Activated naive CD8-positive, alpha-beta T cell (primary cell): ENCODE data around the gene EXOC3L1.
A peak's percentile ranks its signal among the peaks of the same experiment; 100 is the strongest.

Experiments
- H3K27ac Mint-ChIP-seq: one replicate; pipeline ENCODE4 v1.8.0; 2021; ENCODE audit warnings: mixed read lengths
- H3K27me3 Mint-ChIP-seq: one replicate; pipeline ENCODE4 v1.8.0; 2021; ENCODE audit warnings: mixed read lengths
- H3K36me3 Mint-ChIP-seq: one replicate; pipeline ENCODE4 v1.8.0; 2021; ENCODE audit warnings: mixed read lengths
- H3K4me1 Mint-ChIP-seq: one replicate; pipeline ENCODE4 v1.8.0; 2021; ENCODE audit warnings: low read depth, mixed read lengths
- H3K4me3 Mint-ChIP-seq: one replicate; pipeline ENCODE4 v1.8.0; 2021; ENCODE audit warnings: mild to moderate bottlenecking, mixed read lengths
- H3K9me3 Mint-ChIP-seq: one replicate; pipeline ENCODE4 v1.8.0; 2021; ENCODE audit warnings: low read depth, mixed read lengths

The EXOC3L1 gene

DNA sequence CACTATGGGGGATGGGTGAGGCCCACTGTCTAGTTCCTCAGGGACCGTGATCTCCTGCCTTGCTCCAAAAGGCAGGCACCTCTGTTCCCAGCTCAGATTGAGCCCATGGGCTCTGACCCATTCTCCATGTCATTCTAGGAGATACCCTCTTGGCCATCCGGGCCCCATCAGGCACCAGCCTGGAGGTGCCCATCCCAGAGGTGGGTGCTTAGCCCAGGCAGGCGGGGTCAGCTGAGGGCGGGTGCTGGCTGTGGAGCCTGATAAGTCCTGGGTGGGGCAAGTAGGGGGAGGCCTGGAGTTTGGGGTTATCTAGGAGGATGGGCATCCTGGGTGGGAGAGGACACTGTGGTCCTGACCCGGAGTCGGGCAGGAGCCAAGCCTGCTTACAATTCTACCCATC is 4.3 kb upstream of the EXOC3L1 start:
- peaks cover 34% of the 10 kb centered on the region for H3K4me1 Mint-ChIP-seq
- no peaks in the 10 kb centered on the region for H3K9me3 Mint-ChIP-seq
- H3K27ac Mint-ChIP-seq = no peak overlapping the region
- no peaks in the 10 kb centered on the region for H3K27me3 Mint-ChIP-seq
- H3K36me3 Mint-ChIP-seq = no peaks in the 10 kb centered on the region
- peak overlapping the region; percentile 94 for H3K4me3 Mint-ChIP-seq

GRCh38 chr16:67193536-67193935 is 3.6 kb upstream of the EXOC3L1 start:
- Mint-ChIP-seq H3K9me3 (no peaks in the 10 kb centered on the region), H3K36me3 (no peaks in the 10 kb centered on the region), H3K27ac (peak overlapping the region; percentile 61), H3K4me3 (peak overlapping the region; percentile 94), H3K27me3 (no peaks in the 10 kb centered on the region), H3K4me1 (peaks cover 34% of the 10 kb centered on the region)

GRCh38 chr16:67192781-67193361 is 2.9 kb upstream of the EXOC3L1 start:
- Mint-ChIP-seq H3K27me3 (peaks cover 1% of the 10 kb centered on the region), H3K4me1 (peaks cover 34% of the 10 kb centered on the region), H3K36me3 (no peaks in the 10 kb centered on the region), H3K27ac (peak overlapping the region; percentile 72), H3K9me3 (no peaks in the 10 kb centered on the region), H3K4me3 (peak overlapping the region; percentile 94)

DNA sequence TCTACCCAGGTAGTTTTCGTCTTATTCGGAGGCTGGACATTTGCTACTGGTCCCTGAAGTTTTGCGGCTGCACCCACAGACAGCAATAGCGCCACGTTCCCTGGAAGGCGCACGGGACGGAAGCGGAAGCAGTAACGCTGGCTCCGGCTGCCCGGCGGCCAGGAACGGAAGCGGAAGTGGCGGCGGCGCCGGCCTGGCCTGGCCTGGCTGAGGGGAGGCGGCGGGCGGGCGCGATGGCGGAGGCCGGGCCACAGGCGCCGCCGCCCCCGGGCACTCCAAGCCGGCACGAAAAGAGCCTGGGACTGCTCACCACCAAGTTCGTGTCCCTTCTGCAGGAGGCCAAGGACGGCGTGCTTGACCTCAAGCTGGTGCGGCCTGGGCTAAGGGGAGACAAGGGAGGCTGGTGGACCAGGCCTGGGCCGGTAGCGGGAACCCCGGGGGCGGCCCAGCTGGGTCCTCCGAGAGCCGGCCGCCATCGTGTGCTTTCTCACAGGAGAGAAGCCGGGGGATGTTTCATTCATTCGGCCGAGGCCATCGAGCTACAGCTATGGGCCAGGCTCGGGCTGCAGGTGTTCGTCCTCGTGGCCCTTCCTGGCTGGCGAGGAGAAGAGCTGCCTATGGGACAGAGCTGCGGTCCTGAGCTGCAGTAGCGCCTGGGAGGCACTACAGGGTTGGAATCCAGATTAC is 2.2 kb upstream of the EXOC3L1 start, which contains the start of gene E2F4:
Gene E2F4, plus strand, starts transcription at position 161 of the 687 bp plus-strand sequence. Its CDS starts 73 bp downstream, at position 234.
- no peaks in the 10 kb centered on the region for H3K36me3 Mint-ChIP-seq
- peaks cover 1% of the 10 kb centered on the region for H3K27me3 Mint-ChIP-seq
- H3K4me1 Mint-ChIP-seq = peaks cover 34% of the 10 kb centered on the region
- peak within 1 kb of the TSS; percentile 94 for H3K4me3 Mint-ChIP-seq
- no peaks in the 10 kb centered on the region for H3K9me3 Mint-ChIP-seq
- peak within 1 kb of the TSS; percentile 72 for H3K27ac Mint-ChIP-seq

DNA sequence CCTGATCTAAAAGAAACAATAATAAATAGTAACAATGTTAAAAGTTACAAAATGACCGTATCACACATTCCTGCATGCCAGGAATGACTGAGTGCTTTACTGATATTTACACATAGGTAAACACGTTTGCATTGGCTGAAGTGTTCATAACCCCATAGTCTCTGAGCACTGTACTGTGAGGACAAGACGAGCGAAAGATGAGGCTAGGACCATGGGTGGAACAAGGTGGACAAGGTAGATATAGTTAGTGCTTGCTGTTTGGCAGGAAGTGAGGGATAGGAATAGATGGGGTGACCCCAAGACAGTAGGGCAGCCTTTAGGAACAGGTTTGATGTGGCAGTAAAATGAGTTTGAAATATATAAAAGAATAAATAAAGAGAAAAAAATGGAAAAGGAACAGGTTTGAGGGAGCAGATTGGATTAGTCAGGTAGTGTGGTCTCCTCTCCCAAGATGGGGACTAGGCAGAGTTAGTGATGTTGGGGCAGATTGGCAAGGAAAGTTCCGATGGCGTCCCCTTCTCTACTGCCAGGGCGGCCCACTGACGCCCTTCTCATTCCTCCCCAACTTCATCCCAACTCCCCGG is 1.6 kb upstream of the EXOC3L1 start:
- no peaks in the 10 kb centered on the region for H3K9me3 Mint-ChIP-seq
- H3K4me3 Mint-ChIP-seq = peak overlapping the region; percentile 94
- H3K36me3 Mint-ChIP-seq = no peaks in the 10 kb centered on the region
- peak overlapping the region; percentile 58 for H3K27ac Mint-ChIP-seq
- peaks cover 1% of the 10 kb centered on the region for H3K27me3 Mint-ChIP-seq
- H3K4me1 Mint-ChIP-seq = peaks cover 29% of the 10 kb centered on the region

GRCh38 chr16:67190448-67191399 is 788 bp upstream of the EXOC3L1 start:
- Mint-ChIP-seq H3K27me3 (peaks cover 1% of the 10 kb centered on the region), H3K9me3 (no peaks in the 10 kb centered on the region), H3K36me3 (no peaks in the 10 kb centered on the region), H3K27ac (no peak overlapping the region), H3K4me3 (peak overlapping the region; percentile 94), H3K4me1 (peaks cover 25% of the 10 kb centered on the region)

- peaks cover 29% of the 10 kb centered on the region for H3K4me1 Mint-ChIP-seq
- peaks cover 1% of the 10 kb centered on the region for H3K27me3 Mint-ChIP-seq
- no peak overlapping the region for H3K27ac Mint-ChIP-seq
- no peaks in the 10 kb centered on the region for H3K36me3 Mint-ChIP-seq
- no peaks in the 10 kb centered on the region for H3K9me3 Mint-ChIP-seq
- H3K4me3 Mint-ChIP-seq = no peak overlapping the region
Measured at GRCh38 chr16:67188798-67189197, 1.1 kb downstream of the EXOC3L1 start.

DNA sequence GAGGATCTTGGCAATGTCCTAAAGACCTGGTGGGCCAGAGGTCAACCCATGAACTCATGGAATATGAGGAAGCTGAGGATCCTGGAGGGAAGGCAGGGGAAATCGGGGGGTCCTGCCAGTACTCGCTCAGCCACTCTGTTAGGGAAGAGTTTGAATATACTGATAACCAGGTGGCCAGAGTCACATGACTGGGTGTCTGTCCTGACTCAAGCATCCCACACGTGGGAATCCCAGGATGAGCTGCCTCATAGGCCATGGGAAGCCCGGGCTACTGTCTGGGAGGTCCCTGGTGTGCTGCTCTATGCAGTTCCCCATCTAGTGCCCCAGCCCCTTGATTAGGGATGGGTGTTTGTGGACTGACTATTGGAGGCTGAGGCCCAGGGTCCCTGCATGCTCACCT is 1.6 kb downstream of the EXOC3L1 start:
- H3K4me3 Mint-ChIP-seq = no peak overlapping the region
- peaks cover 1% of the 10 kb centered on the region for H3K27me3 Mint-ChIP-seq
- H3K36me3 Mint-ChIP-seq = no peaks in the 10 kb centered on the region
- no peaks in the 10 kb centered on the region for H3K9me3 Mint-ChIP-seq
- peaks cover 24% of the 10 kb centered on the region for H3K4me1 Mint-ChIP-seq
- H3K27ac Mint-ChIP-seq = no peak overlapping the region

DNA sequence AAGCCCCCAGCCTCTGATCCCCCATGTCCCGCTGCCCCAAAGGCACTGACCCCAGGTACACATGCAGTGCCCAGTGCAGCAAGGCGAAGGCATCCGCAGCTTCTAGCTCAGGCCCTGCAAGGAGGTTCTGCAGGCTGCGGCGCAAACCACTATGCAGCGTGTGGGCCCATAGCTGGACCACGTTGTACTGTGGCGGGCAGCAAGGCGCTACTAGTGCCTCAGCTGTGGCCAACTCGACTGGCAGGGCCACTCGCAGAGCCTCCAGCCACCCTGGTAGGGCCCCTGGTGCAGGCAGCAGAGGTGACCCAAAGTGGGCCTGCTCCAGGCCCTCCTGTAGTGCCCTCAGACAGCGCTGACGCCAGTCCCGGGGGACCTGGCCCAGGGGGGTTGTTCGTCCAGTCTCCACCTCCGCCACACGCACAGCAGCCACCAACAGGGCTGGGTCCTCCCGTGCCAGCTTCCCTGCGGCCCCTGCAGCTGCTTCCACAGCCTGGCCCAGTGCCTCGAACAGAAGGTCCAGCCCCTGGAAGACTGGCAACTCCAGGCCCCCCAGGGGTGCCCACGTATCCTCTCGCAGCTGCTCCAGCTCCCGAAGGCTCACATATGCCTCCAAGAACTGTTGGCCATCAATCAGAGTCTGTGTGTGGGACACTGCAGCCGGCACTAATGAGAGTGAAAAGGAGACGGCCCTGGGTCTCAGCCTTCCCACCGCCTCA is 2.6 kb downstream of the EXOC3L1 start:
- H3K4me1 Mint-ChIP-seq = peaks cover 17% of the 10 kb centered on the region
- H3K36me3 Mint-ChIP-seq = no peaks in the 10 kb centered on the region
- H3K9me3 Mint-ChIP-seq = no peaks in the 10 kb centered on the region
- H3K4me3 Mint-ChIP-seq = no peak overlapping the region
- peaks cover 1% of the 10 kb centered on the region for H3K27me3 Mint-ChIP-seq
- no peak overlapping the region for H3K27ac Mint-ChIP-seq

GRCh38 chr16:67186550-67186950 is 3.4 kb downstream of the EXOC3L1 start:
- Mint-ChIP-seq H3K36me3 (no peaks in the 10 kb centered on the region), H3K27ac (no peak overlapping the region), H3K4me1 (peaks cover 13% of the 10 kb centered on the region), H3K4me3 (no peak overlapping the region), H3K9me3 (no peaks in the 10 kb centered on the region), H3K27me3 (peaks cover 1% of the 10 kb centered on the region)

DNA sequence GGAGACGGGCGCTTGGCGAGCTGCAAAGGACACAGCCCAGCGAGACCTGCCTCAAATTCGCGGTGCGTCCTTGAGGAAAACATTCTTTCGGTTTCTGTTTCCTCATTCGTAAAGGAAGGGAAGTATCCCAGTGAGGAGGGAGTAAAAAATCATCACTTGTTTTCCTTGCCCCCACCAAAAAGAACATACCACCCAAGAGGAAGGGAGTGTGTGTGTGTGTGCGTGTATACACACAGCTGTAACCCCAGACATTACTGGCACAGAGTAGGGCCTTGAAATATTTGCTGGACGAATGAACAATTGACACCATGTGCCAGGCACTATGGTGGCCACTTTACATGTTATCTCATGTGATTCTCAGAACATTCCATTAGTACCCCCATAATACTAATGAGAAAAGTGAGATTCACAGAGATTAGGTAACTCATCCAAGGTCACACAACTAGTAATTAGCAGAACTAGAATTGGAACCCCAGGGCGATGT is 4.2 kb downstream of the EXOC3L1 start:
- Mint-ChIP-seq H3K27ac (no peak overlapping the region), H3K4me1 (peaks cover 10% of the 10 kb centered on the region), H3K4me3 (peak overlapping the region; percentile 90), H3K36me3 (no peaks in the 10 kb centered on the region), H3K9me3 (no peaks in the 10 kb centered on the region), H3K27me3 (peaks cover 1% of the 10 kb centered on the region)

DNA sequence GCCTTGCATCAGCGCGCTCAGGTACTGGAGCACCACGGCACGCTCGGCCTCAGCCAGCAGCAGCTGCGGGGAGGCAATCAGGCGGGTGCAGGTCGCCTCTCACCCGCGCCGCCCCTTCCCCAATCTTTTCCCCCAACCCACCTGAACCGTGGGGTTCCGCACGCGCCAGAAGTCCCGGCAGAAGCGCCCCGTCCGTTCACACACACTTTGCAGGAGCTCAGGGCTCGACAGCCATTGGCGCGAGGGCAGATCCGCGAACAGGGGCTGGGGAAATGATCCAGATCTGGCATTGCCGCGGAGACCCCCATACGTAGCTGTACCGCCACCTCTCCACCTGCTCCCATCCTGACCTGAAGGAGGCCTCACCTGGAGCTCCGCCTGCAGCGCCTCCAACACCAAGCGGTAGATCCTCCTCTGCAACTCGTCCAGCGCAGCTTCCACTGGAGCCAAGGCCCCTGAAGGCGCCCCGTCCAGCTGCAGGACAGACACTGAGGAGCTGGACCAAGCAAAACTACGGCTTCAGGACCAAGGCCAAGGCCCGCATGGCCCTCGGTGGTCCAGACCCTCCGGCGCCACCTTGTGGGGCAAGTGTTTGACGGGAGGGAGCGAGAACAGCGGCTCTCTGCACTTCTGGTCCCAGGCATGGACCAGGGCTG is 4.8 kb downstream of the EXOC3L1 start:
- no peaks in the 10 kb centered on the region for H3K36me3 Mint-ChIP-seq
- no peak overlapping the region for H3K27ac Mint-ChIP-seq
- H3K27me3 Mint-ChIP-seq = peaks cover 1% of the 10 kb centered on the region
- H3K4me3 Mint-ChIP-seq = peak overlapping the region; percentile 90
- peaks cover 10% of the 10 kb centered on the region for H3K4me1 Mint-ChIP-seq
- no peaks in the 10 kb centered on the region for H3K9me3 Mint-ChIP-seq

DNA sequence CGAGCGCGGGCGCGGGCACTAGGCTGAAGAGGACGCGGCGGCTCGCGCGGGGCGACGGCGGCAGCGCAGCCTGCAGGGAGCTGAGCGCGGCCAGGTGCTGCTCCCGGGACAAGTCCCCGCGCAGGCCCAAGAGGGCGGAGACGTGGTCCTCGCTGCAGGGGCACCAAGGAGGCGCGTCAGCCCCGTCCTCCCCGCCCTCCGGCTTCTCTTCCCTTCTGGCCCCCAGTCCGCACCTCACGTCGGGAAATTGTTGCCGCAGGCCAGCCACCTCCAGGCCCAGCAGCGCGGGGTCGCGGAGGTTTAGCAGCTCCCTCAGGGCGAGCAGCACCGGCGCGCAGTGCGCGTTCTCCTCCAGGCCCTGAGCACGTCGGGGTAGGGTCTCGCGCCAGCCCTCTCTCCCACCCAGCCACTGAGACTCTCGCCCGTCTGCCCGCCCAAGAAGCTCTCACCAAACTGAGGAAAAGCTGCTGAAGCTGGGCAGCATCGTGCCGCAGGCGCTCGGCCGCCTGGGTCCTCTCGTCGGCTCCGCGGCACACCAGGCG is 5.4 kb downstream of the EXOC3L1 start:
- H3K4me1 Mint-ChIP-seq = peaks cover 10% of the 10 kb centered on the region
- H3K27ac Mint-ChIP-seq = no peak overlapping the region
- H3K27me3 Mint-ChIP-seq = peaks cover 1% of the 10 kb centered on the region
- H3K9me3 Mint-ChIP-seq = no peaks in the 10 kb centered on the region
- peak overlapping the region; percentile 90 for H3K4me3 Mint-ChIP-seq
- H3K36me3 Mint-ChIP-seq = no peaks in the 10 kb centered on the region
